HCT116 (cell line): ENCODE results near the gene SCN8A. TPM values are rescaled to one million over a fixed set of nuclear protein-coding genes. Genes with fewer than 3 reads are reported as not detected.

Experiments
- ATAC-seq: fragments of 200-7000 bp; cut with Tn5 transposase; 2 replicates; pipeline ENCODE4 v1.9.1; 2020; ENCODE audit warnings: mild to moderate bottlenecking, moderate library complexity
- BruUV-seq: library from RNA; stranded (reverse); fragments of 400-500 nt; replicated peaks from 2 replicates; lab custom pipeline; 2021; lab: Mats Ljungman, UMichigan
- CTCF ChIA-PET: fragments of 300-600 bp; sonication (Branson Sonifier 250); formaldehyde crosslinking; loops from one replicate; lab custom pipeline; 2021; ENCODE audit warnings: antibody characterized with exemption; lab: Charles Lee
- POLR2A ChIA-PET: fragments of 300-600, 350-600 bp; sonication (Branson Sonifier 250); formaldehyde crosslinking; loops from one replicate; lab custom pipeline; 2021; ENCODE audit warnings: antibody characterized with exemption; lab: Charles Lee
- RAD21 ChIA-PET, 2 experiments: fragments of 300-600 bp; sonication (Branson Sonifier 250); formaldehyde crosslinking; loops; one replicate each; lab custom pipeline; 2023; ENCODE audit warnings: low total read pairs in 2 of 2; ENCODE audit not compliant: uncharacterized antibody in 2 of 2, unreplicated experiment in 2 of 2, low non-redundant PET in 1 of 2; lab: Charles Lee
- DNase-seq: peaks from one replicate; pipeline ENCODE4 v3.0.0-alpha.2; 2010; ENCODE audit warnings: low read depth, low spot score
- H2AFZ ChIP-seq: fragments of 200-600 bp; shearing (Covaris generic), sonication (generic); 2 replicates; pipeline ENCODE4 v1.6.1; 2017; ENCODE audit warnings: low read depth, mixed run types, mixed read lengths, antibody characterized with exemption, low read length; ENCODE audit not compliant: poor library complexity, severe bottlenecking
- H3K27ac ChIP-seq: 2 replicates; pipeline ENCODE4 v1.5.1; 2012; ENCODE audit warnings: low read depth, low read length
- H3K27me3 ChIP-seq: fragments of 200-600 bp; sonication (generic); 2 replicates; pipeline ENCODE4 v1.6.1; 2016; ENCODE audit warnings: mixed run types, low read length, mixed read lengths; ENCODE audit not compliant: insufficient read depth
- H3K36me3 ChIP-seq, 2 experiments: fragments of 200-500 bp in 1 of 2; fragments of 200-600 bp in 1 of 2; sonication (Bioruptor generic) in 1 of 2; sonication (generic) in 1 of 2; 2 replicates each; pipeline versions ENCODE4 v1.5.1 to v1.6.1; 2014 to 2016; ENCODE audit warnings: low read length in 2 of 2, inconsistent platforms in 1 of 2, mixed read lengths in 1 of 2, mixed run types in 1 of 2; ENCODE audit not compliant: insufficient read depth in 2 of 2, control insufficient read depth in 1 of 2
- H3K4me1 ChIP-seq, 2 experiments: fragments of 200-600 bp in 1 of 2; sonication (generic) in 1 of 2; 2 replicates each; pipeline versions ENCODE4 v1.5.1 to v1.6.1; 2012 to 2017; ENCODE audit warnings: low read length in 2 of 2, inconsistent platforms in 1 of 2, mild to moderate bottlenecking in 1 of 2, mixed read lengths in 1 of 2, mixed run types in 1 of 2, moderate library complexity in 1 of 2; ENCODE audit not compliant: insufficient read depth in 2 of 2, control insufficient read depth in 1 of 2
- H3K4me2 ChIP-seq: fragments of 200-600 bp; sonication (generic); 2 replicates; pipeline ENCODE4 v1.6.1; 2017; ENCODE audit warnings: mixed run types, low read length, mixed read lengths
- H3K4me3 ChIP-seq, 2 experiments: fragments of 200-600 bp in 1 of 2; sonication (generic) in 1 of 2; replicated peaks in 1 of 2; 2 replicates each; pipeline ENCODE4 v1.5.1; 2011 to 2016; ENCODE audit warnings: low read length in 2 of 2, control low read depth in 1 of 2, low read depth in 1 of 2, mild to moderate bottlenecking in 1 of 2, mixed read lengths in 1 of 2, mixed run types in 1 of 2
- H3K79me2 ChIP-seq: fragments of 200-600 bp; sonication (generic); 2 replicates; pipeline ENCODE4 v1.6.1; 2017; ENCODE audit warnings: mild to moderate bottlenecking, mixed run types, low read length, moderate library complexity, mixed read lengths; ENCODE audit not compliant: insufficient read depth
- H3K9ac ChIP-seq: fragments of 200-600 bp; sonication (generic); 2 replicates; pipeline ENCODE4 v1.6.1; 2016; ENCODE audit warnings: low read length, mixed read lengths
- H3K9me2 ChIP-seq: fragments of 200-600 bp; sonication (generic), shearing (Covaris generic); 2 replicates; pipeline ENCODE4 v1.6.1; 2017; ENCODE audit warnings: mixed run types, mild to moderate bottlenecking, moderate library complexity; ENCODE audit not compliant: insufficient read depth
- H3K9me3 ChIP-seq, 2 experiments: fragments of 200-500 bp in 1 of 2; fragments of 200-600 bp in 1 of 2; sonication (Bioruptor generic) in 1 of 2; sonication (generic) in 1 of 2; 2 replicates each; pipeline ENCODE4 v1.6.1; 2014 to 2017; ENCODE audit warnings: low read length in 2 of 2, mixed read lengths in 2 of 2, inconsistent platforms in 1 of 2, low read depth in 1 of 2, mild to moderate bottlenecking in 1 of 2, mixed run types in 1 of 2, moderate library complexity in 1 of 2; ENCODE audit not compliant: control insufficient read depth in 1 of 2, insufficient read depth in 1 of 2
- H4K20me1 ChIP-seq: fragments of 200-600 bp; sonication (generic), shearing (Covaris generic); 2 replicates; pipeline ENCODE4 v1.6.1; 2017; ENCODE audit warnings: mixed run types, mild to moderate bottlenecking, moderate library complexity; ENCODE audit not compliant: insufficient read depth
- CBX3 ChIP-seq: IDR thresholded peaks from 2 replicates; pipeline ENCODE4 v1.6.1; 2012; ENCODE audit warnings: low read depth
- CEBPB ChIP-seq: IDR thresholded peaks from 2 replicates; pipeline ENCODE4 v1.6.1; 2012; ENCODE audit warnings: low read depth
- EZH2 ChIP-seq: fragments of 200-600 bp; sonication (generic); IDR thresholded peaks from 2 replicates; pipeline ENCODE4 v1.6.1; 2017; ENCODE audit warnings: antibody characterized with exemption, mixed run types
- EZH2phosphoT487 ChIP-seq: fragments of 200-600 bp; IDR thresholded peaks from 2 replicates; pipeline ENCODE4 v1.6.1; 2018; ENCODE audit warnings: antibody characterized with exemption, borderline replicate concordance
- FOSL1 ChIP-seq: IDR thresholded peaks from 2 replicates; pipeline ENCODE4 v1.6.1; 2012; ENCODE audit warnings: low read depth
- JUND ChIP-seq: IDR thresholded peaks from 2 replicates; pipeline ENCODE4 v1.6.1; 2012
- POLR2A ChIP-seq: IDR thresholded peaks from 2 replicates; pipeline ENCODE4 v1.7.0; 2011; ENCODE audit warnings: borderline replicate concordance; ENCODE audit not compliant: insufficient read depth, insufficient read length; ENCODE audit errors: extremely low read depth
- POLR2AphosphoS5 ChIP-seq: IDR thresholded peaks from 2 replicates; pipeline ENCODE4 v1.6.1; 2011; ENCODE audit warnings: mild to moderate bottlenecking, low read depth, low read length, moderate library complexity
- RAD21 ChIP-seq: IDR thresholded peaks from 2 replicates; pipeline ENCODE4 v1.6.1; 2012; ENCODE audit warnings: low read depth, mild to moderate bottlenecking
- SRF ChIP-seq: IDR thresholded peaks from 2 replicates; pipeline ENCODE4 v1.6.1; 2012; ENCODE audit warnings: low read depth
- YY1 ChIP-seq: IDR thresholded peaks from 2 replicates; pipeline ENCODE4 v1.6.1; 2011; ENCODE audit warnings: low read length, low read depth, moderate library complexity, mild to moderate bottlenecking; ENCODE audit not compliant: insufficient replicate concordance; ENCODE audit errors: extremely low read depth
- ZFX ChIP-seq: fragments of 450-650 bp; IDR thresholded peaks from 2 replicates; pipeline ENCODE4 v1.6.1; 2017
- ZNF274 ChIP-seq: fragments of 200-500 bp; sonication (Bioruptor generic); IDR thresholded peaks from 2 replicates; pipeline ENCODE4 v1.6.1; 2014; ENCODE audit warnings: mild to moderate bottlenecking, low read depth, low read length, inconsistent platforms
- intact Hi-C: fragments of 100-400 bp; cut with micrococcal nuclease; formaldehyde crosslinking; loops from 2 replicates; pipeline ENCODE4 v1.10.0; 2022
- total RNA-seq: library from RNA; stranded (reverse); gene quantifications from one replicate; pipeline ENCODE4 v1.2.1, GENCODE V29; 2021; ENCODE audit not compliant: unreplicated experiment
- TF ChIP-seq, protein P1 (sequence below): IDR thresholded peaks from 2 replicates; pipeline ENCODE4 v1.6.1; 2012
- TF ChIP-seq, protein P2 (sequence below): IDR thresholded peaks from 2 replicates; pipeline ENCODE4 v1.6.1; 2012

SCN8A gene
- total RNA-seq, 1 experiment from 2014 or later, result 7.1 TPM

DNA sequence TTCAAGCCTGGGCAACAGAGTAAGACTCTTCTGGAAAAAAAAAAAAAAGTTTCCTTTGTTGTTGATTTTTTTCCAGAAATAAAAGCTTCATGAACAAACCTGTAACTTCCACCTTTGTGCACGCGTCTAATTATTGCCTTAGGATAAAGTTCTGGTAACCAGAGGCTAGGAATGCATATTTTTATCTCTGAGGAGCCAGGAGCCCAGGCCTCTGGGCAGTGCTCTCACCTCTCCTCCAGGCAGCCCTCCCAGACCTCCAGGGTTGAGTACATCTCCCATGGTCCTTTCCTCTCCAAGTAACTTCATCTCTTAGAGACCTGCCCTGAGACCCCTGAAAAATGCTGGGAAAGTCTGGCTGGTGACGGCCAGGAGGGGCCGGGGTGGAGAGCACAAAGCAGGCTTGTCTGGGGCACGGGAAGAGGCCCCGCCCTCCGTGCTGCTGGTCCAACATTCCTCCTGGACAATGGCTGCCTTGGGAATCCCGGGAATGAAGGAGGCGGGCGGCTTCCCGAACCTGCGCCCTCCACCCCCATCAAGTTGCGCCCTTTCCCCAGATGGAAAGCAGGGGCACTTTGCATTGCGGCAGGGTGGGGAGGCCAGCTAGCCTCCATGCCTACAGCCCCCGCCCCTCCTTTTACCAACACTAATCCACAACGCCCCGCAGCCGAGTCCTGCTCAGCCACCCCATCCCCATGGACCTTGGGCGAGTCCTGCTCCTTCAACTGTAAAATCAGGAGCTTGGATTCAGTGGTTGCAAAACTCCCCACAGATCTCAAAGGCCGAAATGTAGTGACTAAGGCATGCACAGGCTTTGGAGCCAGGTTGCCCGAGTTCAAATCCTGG, 264.8 kb downstream of the SCN8A start:
- Histone ChIP-seq H4K20me1 (no peaks in the 10 kb centered on the region), H3K4me1 (0 out of 4 replicates have a peak, but pooled peaks cover 0 to 3% of the 10 kb centered on the region in 2 experiments), H3K79me2 (no peaks in the 10 kb centered on the region), H3K9me2 (no peaks in the 10 kb centered on the region), H3K9me3 (no peaks in the 10 kb centered on the region), H3K27ac (no peak overlapping the region), H3K27me3 (no peaks in the 10 kb centered on the region), H3K4me3 (no peak overlapping the region), H3K36me3 (no peaks in the 10 kb centered on the region), H3K9ac (no peak overlapping the region), H2AFZ (no peak overlapping the region), H3K4me2 (no peak overlapping the region)
- DNase-seq, result no peak
- POLR2A ChIA-PET, result no interaction called here
- no peak; the same call in 1 of the 2 replicates for ATAC-seq
- BruUV-seq, result no TSS peak
- RAD21 ChIA-PET, result no interaction called here
- intact Hi-C loops, result no loop called here
- CTCF ChIA-PET, result no interaction called here
- TF ChIP-seq EZH2 (no peak), EZH2phosphoT487 (no peak), RAD21 (no peak), SRF (no peak), ZNF274 (no peak), JUND (no peak), YY1 (no peak), CBX3 (no peak), FOSL1 (no peak), POLR2A (no peak), CEBPB (no peak), POLR2AphosphoS5 (no peak), ZFX (no peak)
- TF ChIP-seq, protein P1, sequence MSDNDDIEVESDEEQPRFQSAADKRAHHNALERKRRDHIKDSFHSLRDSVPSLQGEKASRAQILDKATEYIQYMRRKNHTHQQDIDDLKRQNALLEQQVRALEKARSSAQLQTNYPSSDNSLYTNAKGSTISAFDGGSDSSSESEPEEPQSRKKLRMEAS, result no peak
- TF ChIP-seq, protein P2, sequence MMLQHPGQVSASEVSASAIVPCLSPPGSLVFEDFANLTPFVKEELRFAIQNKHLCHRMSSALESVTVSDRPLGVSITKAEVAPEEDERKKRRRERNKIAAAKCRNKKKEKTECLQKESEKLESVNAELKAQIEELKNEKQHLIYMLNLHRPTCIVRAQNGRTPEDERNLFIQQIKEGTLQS, result no peak
